ENCODE results near the gene HARS1.
"Not testable (repeated sequence)": the region's sequence is repeated elsewhere in the genome, so short reads cannot be mapped to it uniquely, and the experiment has no call there.

The HARS1 gene

DNA sequence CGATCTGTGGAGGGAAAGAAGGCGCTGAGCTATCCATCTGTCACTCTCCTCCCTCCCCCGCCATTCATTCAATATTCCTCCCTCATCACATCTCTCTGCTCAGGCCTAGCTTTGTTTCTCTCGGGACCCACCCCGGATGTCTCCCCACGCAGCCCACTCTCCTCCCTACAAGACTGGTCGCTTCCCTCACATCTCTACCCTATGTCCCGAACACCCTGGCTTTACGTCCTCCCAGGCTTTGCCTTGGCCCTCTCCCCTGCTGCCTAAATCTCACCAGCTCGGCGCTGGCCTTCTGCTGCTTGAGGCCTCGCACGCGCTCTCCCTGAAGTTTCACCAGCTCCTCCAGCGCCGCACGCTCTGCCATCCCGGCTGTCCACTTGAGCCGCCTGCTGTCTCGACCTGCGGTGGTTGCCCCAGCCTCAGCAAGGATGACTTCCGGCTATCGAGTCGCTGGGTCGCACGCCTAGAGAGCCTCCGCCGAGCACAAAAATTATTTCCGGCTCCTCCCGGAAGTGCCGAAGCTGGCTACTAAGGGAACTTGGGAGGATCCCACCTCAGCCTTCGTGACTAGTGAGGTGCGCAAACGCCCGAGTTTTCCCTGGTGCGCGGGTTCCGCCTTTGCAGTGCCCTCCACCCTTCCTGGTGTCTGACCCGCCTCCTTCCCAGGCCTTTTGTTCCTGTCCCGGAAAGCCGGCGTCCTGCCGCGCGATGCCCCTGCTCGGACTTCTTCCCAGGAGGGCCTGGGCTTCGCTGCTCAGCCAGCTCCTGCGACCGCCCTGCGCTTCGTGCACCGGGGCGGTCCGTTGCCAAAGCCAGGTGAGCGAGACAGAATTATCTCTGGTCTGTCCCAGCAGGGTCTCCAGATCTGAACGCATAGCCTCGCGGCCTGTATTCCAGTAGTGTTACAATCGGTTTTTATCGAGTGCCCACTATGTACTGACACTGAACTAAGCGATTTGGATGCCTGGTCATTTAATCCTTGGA lies at the start of gene HARS1, which contains the start of gene HARS2:
HARS1 (minus strand) TSS at position 430 of the 984 bp plus-strand sequence; CDS start at position 364, 66 bp downstream.
HARS2 (plus strand) TSS at position 515 of the 984 bp plus-strand sequence; CDS start at position 709, 194 bp downstream.
- DNase-seq: peak; percentile 92

GRCh38 chr5:140737486-140737885 lies 46.3 kb upstream of the HARS1 start:
- DNase-seq: no peak

- no peak for DNase-seq
Measured at GRCh38 chr5:140734354-140734753, 43.2 kb upstream of the HARS1 start.

- DNase-seq: no peak
Measured at GRCh38 chr5:140733098-140733497, 41.9 kb upstream of the HARS1 start.

- DNase-seq: peak; percentile 46
Measured at GRCh38 chr5:140725799-140726471, 34.8 kb upstream of the HARS1 start.

GRCh38 chr5:140721395-140721794 lies 30.2 kb upstream of the HARS1 start:
- not testable (repeated sequence) for DNase-seq

- DNase-seq: not testable (repeated sequence)
Measured at GRCh38 chr5:140720738-140721137, 29.6 kb upstream of the HARS1 start.

DNA sequence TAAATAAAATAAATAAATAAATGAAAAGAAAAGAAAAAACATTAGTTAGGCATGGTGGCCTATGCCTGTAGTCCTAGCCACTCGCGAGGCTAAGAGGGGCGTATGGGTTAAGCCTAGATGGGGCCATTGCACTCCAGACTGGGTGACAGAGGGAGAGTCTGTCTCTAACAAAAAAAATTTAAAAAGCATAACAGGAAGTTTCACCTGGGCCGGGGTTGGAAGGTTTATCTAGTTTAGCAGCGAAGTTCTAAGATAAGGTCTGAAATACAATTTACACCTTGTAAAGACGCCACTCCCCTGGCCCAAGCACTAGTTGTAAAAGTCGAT lies 27.1 kb upstream of the HARS1 start:
- no peak for DNase-seq

GRCh38 chr5:140716238-140716637 lies 25.1 kb upstream of the HARS1 start:
- not testable (repeated sequence) for DNase-seq

GRCh38 chr5:140713562-140714094 lies 22.5 kb upstream of the HARS1 start:
- DNase-seq: no peak

GRCh38 chr5:140711794-140712193 lies 20.6 kb upstream of the HARS1 start:
- no peak for DNase-seq

DNA sequence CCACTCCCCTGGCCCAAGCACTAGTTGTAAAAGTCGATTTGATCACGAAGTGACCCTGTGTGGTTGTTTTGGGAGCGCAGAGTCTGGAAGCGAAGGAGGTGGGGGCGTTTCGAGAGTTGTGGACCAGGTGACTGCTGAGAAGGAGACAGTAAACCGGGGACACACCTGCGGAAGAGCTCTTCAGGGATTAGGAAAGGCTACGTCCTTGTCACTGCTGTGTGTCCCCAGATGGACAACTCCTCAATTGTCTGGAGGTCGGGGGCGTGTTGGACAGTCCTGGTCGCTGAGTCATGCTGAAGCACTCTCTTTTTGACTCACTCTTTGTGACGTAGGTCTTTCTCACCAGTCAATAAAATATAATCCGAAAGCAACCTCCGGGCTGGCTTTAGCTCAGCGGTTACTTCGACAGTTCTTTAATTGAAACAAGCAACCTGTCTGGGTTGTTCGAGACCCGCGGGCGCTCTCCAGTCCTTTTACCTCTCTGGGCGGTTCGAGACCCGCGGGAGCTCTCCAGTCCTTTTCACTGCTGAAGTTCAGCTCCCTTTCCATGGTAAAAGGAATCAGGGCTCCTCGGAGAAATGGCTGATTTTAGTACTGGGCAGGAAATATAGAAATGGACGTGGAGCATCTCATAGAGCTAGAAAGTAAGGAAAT lies 19.9 kb upstream of the HARS1 start:
- peak; percentile 84 for DNase-seq

- not testable (repeated sequence) for DNase-seq
Measured at GRCh38 chr5:140708787-140709186, 17.6 kb upstream of the HARS1 start.

GRCh38 chr5:140707812-140708211 lies 16.6 kb upstream of the HARS1 start:
- DNase-seq: no peak

GRCh38 chr5:140700177-140701144 lies 9.3 kb upstream of the HARS1 start, which contains the start of gene ZMAT2:
Gene ZMAT2, plus strand, starts transcription at chr5:140700447. Its CDS starts 14 bp downstream, at chr5:140700461.
- peak; percentile 94 for DNase-seq

DNA sequence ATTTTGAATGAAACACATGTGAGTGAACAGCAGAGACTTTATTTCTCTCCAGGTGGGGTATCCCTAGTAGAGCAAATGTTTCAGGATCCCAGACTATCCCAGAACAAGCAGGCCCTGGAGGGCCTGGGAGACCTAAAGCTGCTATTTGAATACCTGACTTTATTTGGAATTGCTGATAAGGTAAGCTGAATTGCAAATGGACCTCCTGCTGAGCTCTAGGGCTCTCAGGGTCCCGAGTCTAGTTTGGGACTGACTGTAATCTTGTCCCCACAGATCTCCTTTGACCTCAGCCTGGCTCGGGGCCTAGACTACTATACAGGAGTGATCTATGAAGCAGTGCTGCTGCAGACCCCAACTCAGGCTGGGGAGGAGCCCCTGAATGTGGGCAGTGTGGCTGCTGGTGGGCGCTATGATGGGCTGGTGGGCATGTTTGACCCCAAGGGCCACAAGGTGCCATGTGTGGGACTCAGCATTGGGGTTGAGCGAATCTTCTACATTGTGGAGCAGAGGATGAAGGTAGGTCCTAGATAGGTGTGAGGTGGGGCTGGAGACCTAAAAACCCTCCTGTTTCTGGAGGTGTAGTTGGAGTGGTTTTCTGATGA lies 5.8 kb upstream of the HARS1 start:
- no peak for DNase-seq

GRCh38 chr5:140694276-140694675 lies 3.1 kb upstream of the HARS1 start:
- no peak for DNase-seq

- no peak for DNase-seq
Measured at GRCh38 chr5:140690376-140690932, 716 bp downstream of the HARS1 start.

DNA sequence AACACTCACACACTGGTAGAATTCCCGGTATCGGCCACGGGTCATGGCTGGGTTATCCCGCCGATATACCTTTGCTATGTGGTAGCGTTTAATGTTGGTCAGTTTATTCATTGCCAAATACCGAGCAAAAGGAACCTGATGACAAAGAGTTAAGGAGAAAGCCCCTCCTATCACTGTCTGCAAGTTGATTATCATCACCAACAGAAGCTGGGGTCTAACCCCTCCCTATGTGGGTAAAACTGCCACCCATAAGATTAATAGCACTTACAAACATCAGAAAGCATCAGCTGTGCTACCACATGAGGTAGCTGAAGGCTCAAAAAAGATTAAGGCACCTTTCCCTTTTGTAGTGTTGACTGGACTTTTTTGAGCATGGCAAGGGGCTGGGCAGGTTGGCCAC lies 12.2 kb downstream of the HARS1 start:
- no peak for DNase-seq

- DNase-seq: no peak
Measured at GRCh38 chr5:140677947-140678346, 13.2 kb downstream of the HARS1 start.

DNA sequence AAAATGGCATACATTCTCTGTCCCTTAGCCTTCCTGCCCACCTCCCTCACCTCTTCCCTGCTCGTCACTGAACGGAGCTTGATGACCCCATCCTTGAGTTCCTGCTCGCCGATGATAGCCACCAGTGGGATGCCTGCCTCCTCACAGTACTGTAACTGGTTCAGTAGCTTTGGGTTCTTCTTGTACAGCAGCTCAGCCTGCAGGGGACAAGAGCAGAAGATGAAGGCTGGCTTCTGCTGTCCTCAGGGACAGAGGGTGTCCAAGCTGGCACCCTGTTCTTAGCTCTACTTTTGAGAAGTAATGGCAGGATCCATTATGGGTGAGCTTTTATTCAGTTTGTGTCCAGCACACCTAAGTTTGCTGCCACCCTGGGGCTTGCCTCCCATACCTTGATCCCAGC lies 16.5 kb downstream of the HARS1 start:
- DNase-seq: no peak

Measured in left hindlimb (tissue), 1 donor.